ENCODE data around the gene MICAL2.

The MICAL2 gene

GRCh38 chr11:12274056-12274455 is 163.7 kb downstream of the MICAL2 start:
- Histone ChIP-seq H3K4me1 (ENCODE audit: control insufficient read depth, insufficient read depth, low read length, unreplicated experiment) (peaks cover 35% of the 10 kb centered on the region), H3K36me3 (ENCODE audit: insufficient read depth, low read length) (no peaks in the 10 kb centered on the region), H3K4me3 (ENCODE audit: low read depth, low read length) (no peak overlapping the region), H3K27ac (ENCODE audit: low read depth, low read length) (no peak overlapping the region), H3K79me2 (ENCODE audit: control insufficient read depth, insufficient read depth, low read length, unreplicated experiment) (no peaks in the 10 kb centered on the region), H2AFZ (ENCODE audit: low read length, unreplicated experiment) (no peak overlapping the region), H3K27me3 (ENCODE audit: insufficient read depth, low read length) (no peaks in the 10 kb centered on the region)

- Histone ChIP-seq H3K27ac (ENCODE audit: low read depth, low read length) (no peak overlapping the region), H3K4me3 (ENCODE audit: low read depth, low read length) (no peak overlapping the region), H3K4me1 (ENCODE audit: control insufficient read depth, insufficient read depth, low read length, unreplicated experiment) (peaks cover 29% of the 10 kb centered on the region), H3K79me2 (ENCODE audit: control insufficient read depth, insufficient read depth, low read length, unreplicated experiment) (no peaks in the 10 kb centered on the region), H2AFZ (ENCODE audit: low read length, unreplicated experiment) (no peak overlapping the region), H3K36me3 (ENCODE audit: insufficient read depth, low read length) (no peaks in the 10 kb centered on the region), H3K27me3 (ENCODE audit: insufficient read depth, low read length) (no peaks in the 10 kb centered on the region)
Measured at GRCh38 chr11:12274558-12275197, 164.3 kb downstream of the MICAL2 start.

- peaks cover 32% of the 10 kb centered on the region for H3K4me1 ChIP-seq (ENCODE audit: control insufficient read depth, insufficient read depth, low read length, unreplicated experiment)
- no peaks in the 10 kb centered on the region for H3K36me3 ChIP-seq (ENCODE audit: insufficient read depth, low read length)
- no peak overlapping the region for H3K27ac ChIP-seq (ENCODE audit: low read depth, low read length)
- no peaks in the 10 kb centered on the region for H3K79me2 ChIP-seq (ENCODE audit: control insufficient read depth, insufficient read depth, low read length, unreplicated experiment)
- no peaks in the 10 kb centered on the region for H3K27me3 ChIP-seq (ENCODE audit: insufficient read depth, low read length)
- no peak overlapping the region for H3K4me3 ChIP-seq (ENCODE audit: low read depth, low read length)
- H2AFZ ChIP-seq (ENCODE audit: low read length, unreplicated experiment): no peak overlapping the region
Measured at GRCh38 chr11:12275818-12276217, 165.4 kb downstream of the MICAL2 start.

- Histone ChIP-seq H3K27me3 (ENCODE audit: insufficient read depth, low read length) (no peaks in the 10 kb centered on the region), H3K27ac (ENCODE audit: low read depth, low read length) (no peak overlapping the region), H3K36me3 (ENCODE audit: insufficient read depth, low read length) (no peaks in the 10 kb centered on the region), H3K79me2 (ENCODE audit: control insufficient read depth, insufficient read depth, low read length, unreplicated experiment) (no peaks in the 10 kb centered on the region), H2AFZ (ENCODE audit: low read length, unreplicated experiment) (no peak overlapping the region), H3K4me1 (ENCODE audit: control insufficient read depth, insufficient read depth, low read length, unreplicated experiment) (peaks cover 38% of the 10 kb centered on the region), H3K4me3 (ENCODE audit: low read depth, low read length) (no peak overlapping the region)
Measured at GRCh38 chr11:12276356-12276755, 166.0 kb downstream of the MICAL2 start.

GRCh38 chr11:12276831-12277475 is 166.6 kb downstream of the MICAL2 start:
- Histone ChIP-seq H3K27ac (ENCODE audit: low read depth, low read length) (no peak overlapping the region), H3K4me1 (ENCODE audit: control insufficient read depth, insufficient read depth, low read length, unreplicated experiment) (peaks cover 43% of the 10 kb centered on the region), H3K36me3 (ENCODE audit: insufficient read depth, low read length) (no peaks in the 10 kb centered on the region), H2AFZ (ENCODE audit: low read length, unreplicated experiment) (no peak overlapping the region), H3K27me3 (ENCODE audit: insufficient read depth, low read length) (no peaks in the 10 kb centered on the region), H3K79me2 (ENCODE audit: control insufficient read depth, insufficient read depth, low read length, unreplicated experiment) (no peaks in the 10 kb centered on the region), H3K4me3 (ENCODE audit: low read depth, low read length) (no peak overlapping the region)

- no peak overlapping the region for H3K4me3 ChIP-seq (ENCODE audit: low read depth, low read length)
- H3K79me2 ChIP-seq (ENCODE audit: control insufficient read depth, insufficient read depth, low read length, unreplicated experiment): peaks cover 13% of the 10 kb centered on the region
- H2AFZ ChIP-seq (ENCODE audit: low read length, unreplicated experiment): no peak overlapping the region
- H3K27me3 ChIP-seq (ENCODE audit: insufficient read depth, low read length): no peaks in the 10 kb centered on the region
- H3K27ac ChIP-seq (ENCODE audit: low read depth, low read length): no peak overlapping the region
- H3K36me3 ChIP-seq (ENCODE audit: insufficient read depth, low read length): no peaks in the 10 kb centered on the region
- H3K4me1 ChIP-seq (ENCODE audit: control insufficient read depth, insufficient read depth, low read length, unreplicated experiment): peaks cover 48% of the 10 kb centered on the region
Measured at GRCh38 chr11:12278766-12279671, 168.6 kb downstream of the MICAL2 start.

- Histone ChIP-seq H3K79me2 (ENCODE audit: control insufficient read depth, insufficient read depth, low read length, unreplicated experiment) (peaks cover 14% of the 10 kb centered on the region), H3K4me3 (ENCODE audit: low read depth, low read length) (no peak overlapping the region), H3K27ac (ENCODE audit: low read depth, low read length) (no peak overlapping the region), H3K4me1 (ENCODE audit: control insufficient read depth, insufficient read depth, low read length, unreplicated experiment) (peaks cover 48% of the 10 kb centered on the region), H3K36me3 (ENCODE audit: insufficient read depth, low read length) (no peaks in the 10 kb centered on the region), H3K27me3 (ENCODE audit: insufficient read depth, low read length) (no peaks in the 10 kb centered on the region), H2AFZ (ENCODE audit: low read length, unreplicated experiment) (no peak overlapping the region)
Measured at GRCh38 chr11:12279672-12280108, 169.3 kb downstream of the MICAL2 start.

- Histone ChIP-seq H2AFZ (ENCODE audit: low read length, unreplicated experiment) (no peak overlapping the region), H3K79me2 (ENCODE audit: control insufficient read depth, insufficient read depth, low read length, unreplicated experiment) (peaks cover 14% of the 10 kb centered on the region), H3K36me3 (ENCODE audit: insufficient read depth, low read length) (no peaks in the 10 kb centered on the region), H3K4me1 (ENCODE audit: control insufficient read depth, insufficient read depth, low read length, unreplicated experiment) (peaks cover 48% of the 10 kb centered on the region), H3K4me3 (ENCODE audit: low read depth, low read length) (no peak overlapping the region), H3K27ac (ENCODE audit: low read depth, low read length) (0 out of 2 replicates have a peak overlapping the region, but pooled peaks have one; percentile 9), H3K27me3 (ENCODE audit: insufficient read depth, low read length) (no peaks in the 10 kb centered on the region)
Measured at GRCh38 chr11:12280199-12280837, 169.9 kb downstream of the MICAL2 start.

- no peak overlapping the region for H3K4me3 ChIP-seq (ENCODE audit: low read depth, low read length)
- H3K4me1 ChIP-seq (ENCODE audit: control insufficient read depth, insufficient read depth, low read length, unreplicated experiment): peaks cover 55% of the 10 kb centered on the region
- no peaks in the 10 kb centered on the region for H3K27me3 ChIP-seq (ENCODE audit: insufficient read depth, low read length)
- H3K27ac ChIP-seq (ENCODE audit: low read depth, low read length): peak overlapping the region; percentile 9; the same call in 1 of the 2 replicates
- peaks cover 16% of the 10 kb centered on the region for H3K79me2 ChIP-seq (ENCODE audit: control insufficient read depth, insufficient read depth, low read length, unreplicated experiment)
- H2AFZ ChIP-seq (ENCODE audit: low read length, unreplicated experiment): no peak overlapping the region
- H3K36me3 ChIP-seq (ENCODE audit: insufficient read depth, low read length): no peaks in the 10 kb centered on the region
Measured at GRCh38 chr11:12280838-12281565, 170.6 kb downstream of the MICAL2 start.
